ENCODE measurements around the gene TRMT112.

The TRMT112 gene

DNA sequence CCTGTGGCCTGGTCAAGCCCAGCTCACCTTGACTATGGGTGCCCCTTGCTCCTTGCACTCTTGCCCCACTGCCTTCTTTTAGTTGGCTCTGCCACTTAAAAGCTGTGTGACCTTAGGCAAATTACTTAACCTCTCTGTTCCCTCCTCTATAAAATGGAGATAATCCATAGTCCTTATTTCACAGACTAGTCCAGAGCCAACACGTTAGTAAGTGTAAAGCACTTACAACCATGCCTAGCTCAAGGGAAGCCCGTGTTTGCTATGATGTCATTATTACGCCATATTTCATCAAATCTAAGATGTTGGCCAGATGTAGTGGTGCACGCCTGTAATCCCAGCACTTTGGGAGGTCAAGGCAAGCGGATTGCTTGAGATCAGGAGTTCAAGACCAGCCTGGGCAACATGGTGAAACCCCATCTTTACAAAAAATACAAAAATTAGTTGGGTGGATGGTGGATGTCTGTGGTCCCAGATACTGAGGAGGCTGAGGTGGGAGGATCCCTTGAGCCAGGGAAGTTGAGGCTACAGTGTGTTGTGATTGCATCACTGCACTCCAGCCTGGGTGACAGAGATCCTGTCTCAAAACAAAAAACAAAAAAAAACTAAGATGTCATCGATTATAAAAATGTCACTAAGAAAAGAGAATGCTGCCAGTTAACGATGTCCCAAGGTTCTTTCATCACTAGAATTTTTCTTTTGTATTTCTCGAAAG is 20.3 kb upstream of the TRMT112 start:
- H3K27me3 Mint-ChIP-seq (ENCODE audit: low read depth, poor library complexity) = peaks cover 19% of the 10 kb centered on the region
- H3K27ac Mint-ChIP-seq = no peak overlapping the region
- H3K4me3 Mint-ChIP-seq = no peak overlapping the region
- peaks cover 49% of the 10 kb centered on the region for H3K4me1 Mint-ChIP-seq
- TF ChIP-seq, protein P1, sequence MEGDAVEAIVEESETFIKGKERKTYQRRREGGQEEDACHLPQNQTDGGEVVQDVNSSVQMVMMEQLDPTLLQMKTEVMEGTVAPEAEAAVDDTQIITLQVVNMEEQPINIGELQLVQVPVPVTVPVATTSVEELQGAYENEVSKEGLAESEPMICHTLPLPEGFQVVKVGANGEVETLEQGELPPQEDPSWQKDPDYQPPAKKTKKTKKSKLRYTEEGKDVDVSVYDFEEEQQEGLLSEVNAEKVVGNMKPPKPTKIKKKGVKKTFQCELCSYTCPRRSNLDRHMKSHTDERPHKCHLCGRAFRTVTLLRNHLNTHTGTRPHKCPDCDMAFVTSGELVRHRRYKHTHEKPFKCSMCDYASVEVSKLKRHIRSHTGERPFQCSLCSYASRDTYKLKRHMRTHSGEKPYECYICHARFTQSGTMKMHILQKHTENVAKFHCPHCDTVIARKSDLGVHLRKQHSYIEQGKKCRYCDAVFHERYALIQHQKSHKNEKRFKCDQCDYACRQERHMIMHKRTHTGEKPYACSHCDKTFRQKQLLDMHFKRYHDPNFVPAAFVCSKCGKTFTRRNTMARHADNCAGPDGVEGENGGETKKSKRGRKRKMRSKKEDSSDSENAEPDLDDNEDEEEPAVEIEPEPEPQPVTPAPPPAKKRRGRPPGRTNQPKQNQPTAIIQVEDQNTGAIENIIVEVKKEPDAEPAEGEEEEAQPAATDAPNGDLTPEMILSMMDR (IDR thresholded peaks at IDR 0.05) = no peak
- no peak for DNase-seq
- no peaks in the 10 kb centered on the region for H3K36me3 Mint-ChIP-seq (ENCODE audit: low read depth)
- no peaks in the 10 kb centered on the region for H3K9me3 Mint-ChIP-seq

DNA sequence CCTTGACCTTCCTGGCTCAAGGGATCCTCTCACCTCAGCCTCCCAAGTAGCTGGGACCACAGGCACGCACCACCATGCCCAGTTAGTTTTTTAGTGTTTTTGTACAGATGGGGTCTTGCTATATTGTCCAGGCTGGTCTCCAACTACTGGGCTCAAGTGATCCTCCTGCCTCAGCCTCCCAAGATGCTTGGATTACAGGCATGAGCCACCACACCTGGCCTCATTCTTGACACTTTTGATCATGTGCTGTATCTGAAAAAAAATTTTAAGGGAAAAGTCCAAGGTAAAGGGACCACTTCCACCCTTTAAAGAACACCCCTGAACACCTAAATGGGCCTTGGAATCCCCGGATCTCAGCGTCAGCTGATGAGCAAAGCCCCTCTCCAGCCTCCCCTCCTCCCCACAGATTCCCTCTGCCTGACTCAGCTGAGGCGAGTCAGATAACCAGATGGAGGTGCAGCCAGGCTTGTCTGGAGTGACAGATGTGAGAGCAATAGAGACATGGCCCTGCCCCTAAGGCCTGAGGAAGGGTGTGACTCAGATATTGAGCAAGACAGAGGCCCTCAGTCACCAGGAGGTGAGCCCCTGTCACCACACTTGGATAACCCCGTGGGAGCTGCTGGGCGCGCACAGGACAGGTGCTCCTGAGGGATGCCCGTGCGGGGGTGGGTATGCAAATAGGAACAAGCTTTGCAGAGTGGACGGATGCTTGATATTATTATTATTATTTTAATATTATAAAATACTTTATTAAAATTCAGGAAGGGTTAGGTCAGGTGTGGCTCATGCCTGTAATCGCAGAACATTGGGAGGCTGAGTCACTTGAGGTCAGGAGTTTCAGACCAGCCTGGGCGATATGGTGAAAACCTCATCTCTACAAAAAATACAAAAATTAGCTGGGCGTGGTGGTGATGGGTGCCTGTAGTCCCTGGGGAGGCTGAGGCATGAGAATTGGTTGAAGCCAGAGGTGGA is 17.7 kb upstream of the TRMT112 start:
- Mint-ChIP-seq H3K27me3 (ENCODE audit: low read depth, poor library complexity) (peaks cover 9% of the 10 kb centered on the region), H3K36me3 (ENCODE audit: low read depth) (no peaks in the 10 kb centered on the region), H3K4me1 (peaks cover 40% of the 10 kb centered on the region), H3K9me3 (no peaks in the 10 kb centered on the region), H3K4me3 (no peak overlapping the region), H3K27ac (peak overlapping the region; percentile 67)
- DNase-seq = peak; percentile 59
- TF ChIP-seq, protein P1 (IDR thresholded peaks at IDR 0.05) = no peak

DNA sequence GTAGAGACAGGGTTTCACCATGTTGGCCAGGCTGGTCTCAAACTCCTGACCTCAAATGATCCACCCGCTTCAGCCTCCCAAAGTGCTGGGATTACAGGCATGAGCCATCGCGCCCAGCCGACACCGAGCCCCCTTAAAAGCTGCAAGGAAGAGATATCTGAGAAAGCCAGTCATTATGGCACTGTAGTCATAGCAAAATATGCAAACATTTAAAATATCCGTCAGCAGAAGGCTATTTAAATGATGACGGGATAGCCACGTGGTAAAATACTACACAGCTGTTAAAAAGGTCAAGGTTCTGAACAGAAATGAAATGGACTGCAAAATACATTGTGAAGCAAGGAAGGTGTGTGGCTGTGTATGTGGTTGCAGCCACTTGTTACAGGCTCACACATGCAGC is 16.2 kb upstream of the TRMT112 start:
- H3K4me3 Mint-ChIP-seq = no peak overlapping the region
- peaks cover 43% of the 10 kb centered on the region for H3K4me1 Mint-ChIP-seq
- no peak for DNase-seq

DNA sequence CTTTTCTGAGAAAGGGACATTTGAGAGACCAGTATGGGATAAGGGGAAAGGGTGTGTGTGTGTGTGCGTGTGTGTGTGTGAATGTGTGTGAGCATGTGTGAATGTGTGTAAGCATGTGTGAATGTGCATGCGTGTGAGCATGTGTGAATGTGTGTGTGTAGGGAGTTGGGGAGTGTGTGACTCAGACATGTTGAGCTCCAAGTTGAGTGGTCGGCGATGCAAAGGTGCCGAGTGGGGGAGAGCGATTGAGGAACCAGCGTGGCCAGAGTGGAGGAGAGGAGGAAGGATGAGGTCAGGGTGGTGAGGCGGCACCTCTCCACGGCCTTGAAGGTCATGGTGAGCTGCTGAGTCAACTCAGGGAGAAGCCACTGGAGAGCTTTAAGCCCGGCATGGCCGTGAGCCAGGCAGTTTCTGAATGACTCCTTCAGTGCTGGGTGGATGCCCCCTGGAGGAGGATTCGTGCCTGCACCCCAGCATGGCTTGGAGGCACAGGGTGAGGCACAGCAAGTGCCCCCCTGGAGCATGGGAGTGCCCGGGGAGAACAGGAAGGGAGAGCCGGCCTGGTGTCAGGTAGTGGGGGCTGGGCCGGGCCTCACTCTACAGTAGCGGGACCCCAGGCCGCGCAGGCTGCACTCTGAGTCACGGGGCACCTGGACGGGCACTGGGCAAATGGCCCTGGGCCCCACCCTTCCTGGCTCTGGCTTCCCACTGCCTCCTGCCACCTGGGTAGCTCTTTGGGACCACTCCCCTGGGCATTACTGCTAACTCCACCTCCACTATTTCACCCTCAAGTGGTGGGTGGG is 14.4 kb upstream of the TRMT112 start:
- no peaks in the 10 kb centered on the region for H3K9me3 Mint-ChIP-seq
- DNase-seq = no peak
- TF ChIP-seq, protein P1 (IDR thresholded peaks at IDR 0.05) = peak; percentile 13
- no peaks in the 10 kb centered on the region for H3K36me3 Mint-ChIP-seq (ENCODE audit: low read depth)
- peaks cover 35% of the 10 kb centered on the region for H3K4me1 Mint-ChIP-seq
- peaks cover 9% of the 10 kb centered on the region for H3K27me3 Mint-ChIP-seq (ENCODE audit: low read depth, poor library complexity)
- H3K4me3 Mint-ChIP-seq = no peak overlapping the region
- no peak overlapping the region for H3K27ac Mint-ChIP-seq

More for the DNA sequence above, 16.2 kb upstream of the TRMT112 start:
- Mint-ChIP-seq H3K36me3 (ENCODE audit: low read depth) (no peaks in the 10 kb centered on the region), H3K9me3 (no peaks in the 10 kb centered on the region), H3K27ac (no peak overlapping the region), H3K27me3 (ENCODE audit: low read depth, poor library complexity) (peaks cover 9% of the 10 kb centered on the region)
- TF ChIP-seq, protein P1 (IDR thresholded peaks at IDR 0.05) = no peak

DNA sequence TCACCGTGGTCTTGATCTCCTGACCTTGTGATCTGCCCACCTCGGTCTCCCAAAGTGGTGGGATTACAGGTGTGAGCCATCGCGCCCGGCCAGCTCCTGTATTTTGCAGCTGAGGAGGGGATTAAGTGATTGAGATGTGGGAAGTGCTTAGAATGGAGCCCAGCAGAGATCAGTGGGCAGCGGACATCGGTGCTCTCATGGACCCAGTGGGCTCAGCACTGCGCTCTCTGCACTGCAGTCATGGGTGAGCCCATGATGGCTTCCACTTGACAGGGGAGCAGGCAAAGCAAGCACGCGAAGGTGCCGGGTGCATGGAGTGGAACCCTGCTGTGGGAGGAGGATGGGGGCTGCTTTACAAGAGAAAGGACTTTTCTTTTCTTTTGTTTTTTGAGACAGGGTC is 13.5 kb upstream of the TRMT112 start:
- Mint-ChIP-seq H3K27me3 (ENCODE audit: low read depth, poor library complexity) (peaks cover 9% of the 10 kb centered on the region), H3K4me1 (peaks cover 28% of the 10 kb centered on the region), H3K4me3 (no peak overlapping the region), H3K9me3 (no peaks in the 10 kb centered on the region), H3K27ac (no peak overlapping the region), H3K36me3 (ENCODE audit: low read depth) (no peaks in the 10 kb centered on the region)
- TF ChIP-seq, protein P1 (IDR thresholded peaks at IDR 0.05) = no peak
- no peak for DNase-seq
